Vagina (tissue), 2 donors: ENCODE data around the gene ABTB2.

Experiments
- POLR2A ChIP-seq, 2 donors: fragments of 450-650 bp; IDR thresholded peaks; one replicate each; pipeline ENCODE4 v1.6.1; 2017; ENCODE audit warnings: antibody characterized with exemption in 2 of 2, mild to moderate bottlenecking in 2 of 2, moderate library complexity in 2 of 2
- POLR2AphosphoS5 ChIP-seq, 2 donors: sonication (generic); formaldehyde crosslinking; IDR thresholded peaks; one replicate each; pipeline ENCODE4 v1.9.0; 2017; ENCODE audit warnings: antibody characterized with exemption in 2 of 2, mild to moderate bottlenecking in 2 of 2, low read depth in 1 of 2; ENCODE audit not compliant: insufficient read depth in 1 of 2
- TF ChIP-seq, protein P1 (sequence below), 3 experiments: fragments of 450-650 bp in 2 of 3; fragments of 200-600 bp in 1 of 3; sonication (generic) in 1 of 3; IDR thresholded peaks; one replicate each; pipeline ENCODE4 v1.5.1; 2017 to 2019; ENCODE audit warnings: antibody characterized with exemption in 3 of 3, mild to moderate bottlenecking in 2 of 3, moderate library complexity in 2 of 3

- TF ChIP-seq, protein P1, sequence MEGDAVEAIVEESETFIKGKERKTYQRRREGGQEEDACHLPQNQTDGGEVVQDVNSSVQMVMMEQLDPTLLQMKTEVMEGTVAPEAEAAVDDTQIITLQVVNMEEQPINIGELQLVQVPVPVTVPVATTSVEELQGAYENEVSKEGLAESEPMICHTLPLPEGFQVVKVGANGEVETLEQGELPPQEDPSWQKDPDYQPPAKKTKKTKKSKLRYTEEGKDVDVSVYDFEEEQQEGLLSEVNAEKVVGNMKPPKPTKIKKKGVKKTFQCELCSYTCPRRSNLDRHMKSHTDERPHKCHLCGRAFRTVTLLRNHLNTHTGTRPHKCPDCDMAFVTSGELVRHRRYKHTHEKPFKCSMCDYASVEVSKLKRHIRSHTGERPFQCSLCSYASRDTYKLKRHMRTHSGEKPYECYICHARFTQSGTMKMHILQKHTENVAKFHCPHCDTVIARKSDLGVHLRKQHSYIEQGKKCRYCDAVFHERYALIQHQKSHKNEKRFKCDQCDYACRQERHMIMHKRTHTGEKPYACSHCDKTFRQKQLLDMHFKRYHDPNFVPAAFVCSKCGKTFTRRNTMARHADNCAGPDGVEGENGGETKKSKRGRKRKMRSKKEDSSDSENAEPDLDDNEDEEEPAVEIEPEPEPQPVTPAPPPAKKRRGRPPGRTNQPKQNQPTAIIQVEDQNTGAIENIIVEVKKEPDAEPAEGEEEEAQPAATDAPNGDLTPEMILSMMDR (IDR thresholded peaks at IDR 0.05) = no peak
- TF ChIP-seq POLR2A (IDR thresholded peaks at IDR 0.05) (no peak), POLR2AphosphoS5 (IDR thresholded peaks at IDR 0.05; ENCODE audit: insufficient read depth in 1 of 2, low read depth in 1 of 2) (no peak)
These were observed 160.6 kb downstream of the ABTB2 start for GRCh38 chr11:34197256-34197655.
